CD4-positive, CD25-positive, alpha-beta regulatory T cell (primary cell): ENCODE results near the gene INPP5F. TPM values are rescaled to one million over a fixed set of nuclear protein-coding genes. Genes with fewer than 3 reads are reported as not detected.
"Not testable (repeated sequence)": the region's sequence is repeated elsewhere in the genome, so short reads cannot be mapped to it uniquely, and the experiment has no call there.

Experiments
- ATAC-seq, 2 donors: fragments of 150-1000 bp; cut with Tn5 transposase; one replicate each; pipeline ENCODE4 v1.10.0; 2021; ENCODE audit warnings: low read depth in 2 of 2, moderate number of reproducible peaks in 2 of 2, moderate library complexity in 1 of 2
- DNase-seq, 3 donors: peaks; one replicate each; pipeline versions ENCODE4 v3.0.0 to v3.0.0-alpha.2; 2012 to 2022; ENCODE audit warnings: mixed read lengths in 1 of 3
- H3K27ac ChIP-seq: one replicate; pipeline ENCODE4 v1.7.0; 2013; ENCODE audit warnings: mild to moderate bottlenecking, low read length; ENCODE audit not compliant: insufficient read depth, poor library complexity, severe bottlenecking
- H3K27me3 ChIP-seq: one replicate; pipeline ENCODE4 v1.7.0; 2013; ENCODE audit warnings: low read length; ENCODE audit not compliant: control insufficient read depth, insufficient read depth
- H3K36me3 ChIP-seq: one replicate; pipeline ENCODE4 v1.7.0; 2013; ENCODE audit warnings: mild to moderate bottlenecking, low read length, moderate library complexity; ENCODE audit not compliant: control insufficient read depth, insufficient read depth
- H3K4me1 ChIP-seq: 2 replicates; pipeline ENCODE4 v1.7.0; 2013; ENCODE audit warnings: mild to moderate bottlenecking, low read length; ENCODE audit not compliant: insufficient read depth, control insufficient read depth, poor library complexity, severe bottlenecking
- H3K4me3 ChIP-seq: one replicate; pipeline ENCODE4 v1.7.0; 2013; ENCODE audit warnings: low read depth, mild to moderate bottlenecking, low read length, moderate library complexity
- H3K9me3 ChIP-seq, 2 experiments: 1 replicate in 1 of 2; 2 replicates in 1 of 2; pipeline ENCODE4 v1.7.0; 2013; ENCODE audit warnings: low read length in 2 of 2, mild to moderate bottlenecking in 1 of 2, moderate library complexity in 1 of 2; ENCODE audit not compliant: control insufficient read depth in 2 of 2
- H3K27ac Mint-ChIP-seq, 3 donors: one replicate each; pipeline ENCODE4 v1.8.0; 2020 to 2022; ENCODE audit warnings: mild to moderate bottlenecking in 3 of 3, mixed read lengths in 3 of 3, moderate library complexity in 2 of 3
- H3K27me3 Mint-ChIP-seq: one replicate; pipeline ENCODE4 v1.8.0; 2022; ENCODE audit warnings: mild to moderate bottlenecking, mixed read lengths
- H3K36me3 Mint-ChIP-seq: one replicate; pipeline ENCODE4 v1.8.0; 2020; ENCODE audit warnings: mixed read lengths
- H3K4me1 Mint-ChIP-seq, 4 donors: one replicate each; pipeline ENCODE4 v1.8.0; 2020 to 2022; ENCODE audit warnings: mixed read lengths in 4 of 4, mild to moderate bottlenecking in 1 of 4
- H3K4me3 Mint-ChIP-seq, 4 donors: one replicate each; pipeline ENCODE4 v1.8.0; 2020 to 2022; ENCODE audit warnings: mild to moderate bottlenecking in 4 of 4, mixed read lengths in 4 of 4, moderate library complexity in 3 of 4
- H3K9me3 Mint-ChIP-seq, 7 donors: one replicate each; pipeline ENCODE4 v1.8.0; 2020 to 2022; ENCODE audit warnings: mixed read lengths in 7 of 7, mild to moderate bottlenecking in 3 of 7, moderate library complexity in 2 of 7
- polyA plus RNA-seq, 4 donors: library from polyadenylated mRNA; unstranded; fragments of 300-500 nt; fragmentation: Illumina TruSeq; gene quantifications; one replicate each; pipeline ENCODE4 v1.2.3, GENCODE V29; 2021
- total RNA-seq: library from RNA; stranded (reverse); gene quantifications from one replicate; pipeline ENCODE4 v1.2.3, GENCODE V29; 2022

The INPP5F gene
- total and polyA plus RNA-seq, 5 donors from 2014 or later, result 10.4 to 22.1 (median 11.2) TPM

- no peaks in the 10 kb centered on the region for H3K27me3 Mint-ChIP-seq
- peaks cover 8% of the 10 kb centered on the region for H3K36me3 ChIP-seq
- no peaks in the 10 kb centered on the region for H3K27me3 ChIP-seq
- H3K9me3 Mint-ChIP-seq, result peaks cover 0 to 11% (median 2%) of the 10 kb centered on the region in 7 donors
- peak overlapping the region in 2 of 3 donors; percentile 29 to 69 for H3K27ac Mint-ChIP-seq
- H3K4me1 ChIP-seq, result peaks cover 26% of the 10 kb centered on the region
- no peaks in the 10 kb centered on the region for H3K9me3 ChIP-seq
- DNase-seq (no peak), ATAC-seq (no peak)
- H3K27ac ChIP-seq, result no peak overlapping the region
- H3K4me3 ChIP-seq, result no peak overlapping the region
- peak overlapping the region in 2 of 4 donors; percentile 3 to 46 for H3K4me3 Mint-ChIP-seq
- peaks cover 21 to 79% (median 65%) of the 10 kb centered on the region in 4 donors for H3K4me1 Mint-ChIP-seq
- peaks cover 15% of the 10 kb centered on the region for H3K36me3 Mint-ChIP-seq
Measured at GRCh38 chr10:119863951-119864565, 138.2 kb downstream of the INPP5F start.

GRCh38 chr10:119865699-119866240, 139.9 kb downstream of the INPP5F start:
- H3K27me3 ChIP-seq, result no peaks in the 10 kb centered on the region
- peaks cover 16% of the 10 kb centered on the region for H3K36me3 Mint-ChIP-seq
- peak overlapping the region in 1 of 3 donors; percentile 69 for H3K27ac Mint-ChIP-seq
- DNase-seq (no peak), ATAC-seq (no peak)
- H3K36me3 ChIP-seq, result peaks cover 8% of the 10 kb centered on the region
- no peak overlapping the region for H3K27ac ChIP-seq
- no peaks in the 10 kb centered on the region for H3K27me3 Mint-ChIP-seq
- H3K9me3 Mint-ChIP-seq, result peaks cover 0 to 11% (median 2%) of the 10 kb centered on the region in 7 donors
- no peak overlapping the region for H3K4me3 ChIP-seq
- peaks cover 36% of the 10 kb centered on the region for H3K4me1 ChIP-seq
- peaks cover 20 to 81% (median 64%) of the 10 kb centered on the region in 4 donors for H3K4me1 Mint-ChIP-seq
- H3K9me3 ChIP-seq, result no peaks in the 10 kb centered on the region
- H3K4me3 Mint-ChIP-seq, result peak overlapping the region in 1 of 4 donors; percentile 1

- no peaks in the 10 kb centered on the region for H3K27me3 ChIP-seq
- H3K27ac ChIP-seq, result no peak overlapping the region
- Mint-ChIP-seq H3K27me3 (no peaks in the 10 kb centered on the region), H3K27ac (peak overlapping the region in 2 of 3 donors; percentile 27 to 65), H3K36me3 (peaks cover 16% of the 10 kb centered on the region), H3K4me3 (peak overlapping the region in 2 of 4 donors; percentile 21 to 74), H3K4me1 (peaks cover 24 to 80% (median 64%) of the 10 kb centered on the region in 4 donors), H3K9me3 (peaks cover 0 to 11% (median 2%) of the 10 kb centered on the region in 7 donors)
- DNase-seq (no peak), ATAC-seq (no peak)
- peaks cover 44% of the 10 kb centered on the region for H3K4me1 ChIP-seq
- H3K36me3 ChIP-seq, result peaks cover 8% of the 10 kb centered on the region
- no peaks in the 10 kb centered on the region for H3K9me3 ChIP-seq
- no peak overlapping the region for H3K4me3 ChIP-seq
Measured at GRCh38 chr10:119867317-119867716, 141.5 kb downstream of the INPP5F start.

- Mint-ChIP-seq H3K36me3 (peaks cover 10% of the 10 kb centered on the region), H3K4me1 (peaks cover 25 to 73% (median 58%) of the 10 kb centered on the region in 4 donors), H3K4me3 (peak overlapping the region; percentile 22 to 88 (median 62))
- DNase-seq, H3K27ac Mint-ChIP-seq, H3K9me3 Mint-ChIP-seq, H3K9me3 ChIP-seq, H3K27ac ChIP-seq, H3K27me3 ChIP-seq, H3K27me3 Mint-ChIP-seq, ATAC-seq, H3K36me3 ChIP-seq: not testable (repeated sequence)
- peaks cover 54% of the 10 kb centered on the region for H3K4me1 ChIP-seq
- peak overlapping the region; percentile 47 for H3K4me3 ChIP-seq
Measured at GRCh38 chr10:119869398-119869797, 143.5 kb downstream of the INPP5F start.

- peaks cover 21 to 53% (median 43%) of the 10 kb centered on the region in 4 donors for H3K4me1 Mint-ChIP-seq
- peaks cover 54% of the 10 kb centered on the region for H3K4me1 ChIP-seq
Measured at GRCh38 chr10:119871881-119872609, 146.2 kb downstream of the INPP5F start.

GRCh38 chr10:119872610-119872859, 146.7 kb downstream of the INPP5F start, which contains the start of gene MCMBP:
Gene MCMBP (minus strand): TSS chr10:119872843. CDS start chr10:119872584, 259 bp downstream.
- H3K36me3 ChIP-seq, result no peaks in the 10 kb centered on the region
- H3K9me3 ChIP-seq, result no peaks in the 10 kb centered on the region
- peak within 1 kb of the TSS; percentile 90 to 94 (median 93) for H3K27ac Mint-ChIP-seq
- ATAC-seq (no peak), DNase-seq (no peak)
- H3K4me3 ChIP-seq, result peak within 1 kb of the TSS; percentile 96
- H3K4me1 Mint-ChIP-seq, result peaks cover 21 to 49% (median 39%) of the 10 kb centered on the region in 4 donors
- peak within 1 kb of the TSS; percentile 90 for H3K27ac ChIP-seq
- peaks cover 51% of the 10 kb centered on the region for H3K4me1 ChIP-seq
- H3K4me3 Mint-ChIP-seq, result peak within 1 kb of the TSS; percentile 92 to 98 (median 94)
- no peaks in the 10 kb centered on the region for H3K27me3 ChIP-seq
- H3K9me3 Mint-ChIP-seq, result peaks cover 0 to 1% (median 0%) of the 10 kb centered on the region in 7 donors
- H3K36me3 Mint-ChIP-seq, result peaks cover 4% of the 10 kb centered on the region
- no peaks in the 10 kb centered on the region for H3K27me3 Mint-ChIP-seq

More at GRCh38 chr10:119871881-119872609, 146.2 kb downstream of the INPP5F start:
- Histone ChIP-seq H3K27ac (peak overlapping the region; percentile 90), H3K4me3 (peak overlapping the region; percentile 96), H3K9me3 (no peaks in the 10 kb centered on the region), H3K36me3 (no peaks in the 10 kb centered on the region), H3K27me3 (no peaks in the 10 kb centered on the region)
- H3K27ac Mint-ChIP-seq, result peak overlapping the region; percentile 76 to 94 (median 93)
- H3K9me3 Mint-ChIP-seq, result peaks cover 0 to 1% (median 0%) of the 10 kb centered on the region in 7 donors
- ATAC-seq, result peak; percentile 14 to 32
- peaks cover 4% of the 10 kb centered on the region for H3K36me3 Mint-ChIP-seq
- DNase-seq, result peak; percentile 49 to 69 (median 52)
- H3K27me3 Mint-ChIP-seq, result no peaks in the 10 kb centered on the region
- peak overlapping the region; percentile 92 to 98 (median 94) for H3K4me3 Mint-ChIP-seq

GRCh38 chr10:119872860-119873681, 147.2 kb downstream of the INPP5F start:
- H3K36me3 ChIP-seq, result no peaks in the 10 kb centered on the region
- Mint-ChIP-seq H3K27ac (peak overlapping the region; percentile 90 to 93 (median 91)), H3K36me3 (peaks cover 4% of the 10 kb centered on the region), H3K27me3 (no peaks in the 10 kb centered on the region), H3K4me1 (peaks cover 21 to 44% (median 34%) of the 10 kb centered on the region in 4 donors), H3K4me3 (peak overlapping the region; percentile 86 to 96 (median 91)), H3K9me3 (peaks cover 0 to 1% (median 0%) of the 10 kb centered on the region in 7 donors)
- H3K27ac ChIP-seq, result peak overlapping the region; percentile 90
- peak overlapping the region; percentile 91 for H3K4me3 ChIP-seq
- peaks cover 46% of the 10 kb centered on the region for H3K4me1 ChIP-seq
- no peaks in the 10 kb centered on the region for H3K27me3 ChIP-seq
- ATAC-seq (peak; percentile 94 to 95), DNase-seq (peak; percentile 85 to 94 (median 88))
- no peaks in the 10 kb centered on the region for H3K9me3 ChIP-seq
